SK-N-SH treated with all-trans-retinoic acid at 6 μM for 48 hours (cell line): ENCODE results near the gene CEP68.

Source experiments
- ATAC-seq: fragments of 200-7000 bp; cut with Tn5 transposase; 3 replicates; pipeline ENCODE4 v1.9.1; 2020; ENCODE audit warnings: mild to moderate bottlenecking, moderate library complexity
- ARNTL ChIP-seq: fragments of 450-650 bp; formaldehyde crosslinking; IDR thresholded peaks from 2 replicates; pipeline ENCODE4 v1.5.0; 2020; ENCODE audit warnings: low read depth, mild to moderate bottlenecking, moderate library complexity, borderline replicate concordance
- BACH2 ChIP-seq: fragments of 250-450 bp; sonication (Bioruptor Pico); IDR thresholded peaks from 2 replicates; pipeline ENCODE4 v1.9.0; 2021; ENCODE audit warnings: mild to moderate bottlenecking, borderline replicate concordance
- CSDC2 ChIP-seq: fragments of 250-450 bp; sonication (Bioruptor Pico); IDR thresholded peaks from 2 replicates; pipeline ENCODE4 v1.5.0; 2020; ENCODE audit warnings: mild to moderate bottlenecking, moderate library complexity
- ESRRG ChIP-seq: fragments of 250-450 bp; sonication (Bioruptor Pico); IDR thresholded peaks from 2 replicates; pipeline ENCODE4 v1.6.1; 2021; ENCODE audit warnings: mild to moderate bottlenecking
- GLIS3 ChIP-seq: fragments of 250-450 bp; sonication (Bioruptor Pico); IDR thresholded peaks from 2 replicates; pipeline ENCODE4 v1.5.0; 2020; ENCODE audit warnings: mild to moderate bottlenecking, moderate library complexity
- ISL1 ChIP-seq: fragments of 250-450 bp; sonication (Bioruptor Pico); IDR thresholded peaks from 2 replicates; pipeline ENCODE4 v2.1.2; 2022; ENCODE audit warnings: mild to moderate bottlenecking, moderate library complexity
- PPARA ChIP-seq: fragments of 250-450 bp; sonication (Bioruptor Pico); IDR thresholded peaks from 2 replicates; pipeline ENCODE4 v1.5.0; 2020; ENCODE audit warnings: mild to moderate bottlenecking, borderline replicate concordance
- RARB ChIP-seq: fragments of 250-450 bp; sonication (Bioruptor Pico); IDR thresholded peaks from 2 replicates; pipeline ENCODE4 v1.8.0; 2021; ENCODE audit warnings: mild to moderate bottlenecking, moderate library complexity
- SNAI2 ChIP-seq: fragments of 250-450 bp; sonication (Bioruptor Pico); IDR thresholded peaks from 2 replicates; pipeline ENCODE4 v1.5.0; 2020; ENCODE audit warnings: mild to moderate bottlenecking, moderate library complexity
- TCF4 ChIP-seq: fragments of 250-450 bp; sonication (Bioruptor Pico); IDR thresholded peaks from 2 replicates; pipeline ENCODE4 v1.8.0; 2021; ENCODE audit warnings: mild to moderate bottlenecking, moderate library complexity, borderline replicate concordance
- TOX ChIP-seq: fragments of 250-450 bp; sonication (Bioruptor Pico); IDR thresholded peaks from 2 replicates; pipeline ENCODE4 v1.8.0; 2021; ENCODE audit warnings: mild to moderate bottlenecking, moderate library complexity, borderline replicate concordance
- ZC3H10 ChIP-seq: fragments of 250-450 bp; sonication (Bioruptor Pico); IDR thresholded peaks from 2 replicates; pipeline ENCODE4 v1.5.1; 2021; ENCODE audit warnings: mild to moderate bottlenecking, moderate library complexity
- ZFP3 ChIP-seq: fragments of 250-450 bp; sonication (Bioruptor Pico); IDR thresholded peaks from 2 replicates; pipeline ENCODE4 v1.5.0; 2020; ENCODE audit warnings: mild to moderate bottlenecking, moderate library complexity
- ZFP30 ChIP-seq: fragments of 450-650 bp; formaldehyde crosslinking; IDR thresholded peaks from 2 replicates; pipeline ENCODE4 v1.5.0; 2022; ENCODE audit warnings: mild to moderate bottlenecking, moderate library complexity
- ZNF565 ChIP-seq: fragments of 450-650 bp; formaldehyde crosslinking; conservative IDR thresholded peaks from 2 replicates; pipeline ENCODE4 v1.5.0; 2020; ENCODE audit warnings: low read depth, mild to moderate bottlenecking, moderate library complexity
- ZNF8 ChIP-seq: fragments of 450-650 bp; formaldehyde crosslinking; IDR thresholded peaks from 2 replicates; pipeline ENCODE4 v1.5.0; 2020; ENCODE audit warnings: mild to moderate bottlenecking, moderate library complexity
- TF ChIP-seq, protein P1 (sequence below): fragments of 250-450 bp; sonication (Bioruptor Pico); IDR thresholded peaks from 2 replicates; pipeline ENCODE4 v1.5.1; 2021; ENCODE audit warnings: mild to moderate bottlenecking, moderate library complexity
- TF ChIP-seq, protein P2 (sequence below): fragments of 250-450 bp; sonication (Bioruptor Pico); IDR thresholded peaks from 2 replicates; pipeline ENCODE4 v1.5.0; 2020; ENCODE audit warnings: mild to moderate bottlenecking, moderate library complexity
- TF ChIP-seq, protein P3 (sequence below): fragments of 250-450 bp; sonication (Bioruptor Pico); IDR thresholded peaks from 2 replicates; pipeline ENCODE4 v1.8.0; 2021; ENCODE audit warnings: low read depth, mild to moderate bottlenecking, moderate library complexity, borderline replicate concordance
- TF ChIP-seq, protein P4 (sequence below): fragments of 250-450 bp; sonication (Bioruptor Pico); IDR thresholded peaks from 2 replicates; pipeline ENCODE4 v1.8.0; 2020; ENCODE audit warnings: mild to moderate bottlenecking, moderate library complexity, borderline replicate concordance

CEP68 gene

DNA sequence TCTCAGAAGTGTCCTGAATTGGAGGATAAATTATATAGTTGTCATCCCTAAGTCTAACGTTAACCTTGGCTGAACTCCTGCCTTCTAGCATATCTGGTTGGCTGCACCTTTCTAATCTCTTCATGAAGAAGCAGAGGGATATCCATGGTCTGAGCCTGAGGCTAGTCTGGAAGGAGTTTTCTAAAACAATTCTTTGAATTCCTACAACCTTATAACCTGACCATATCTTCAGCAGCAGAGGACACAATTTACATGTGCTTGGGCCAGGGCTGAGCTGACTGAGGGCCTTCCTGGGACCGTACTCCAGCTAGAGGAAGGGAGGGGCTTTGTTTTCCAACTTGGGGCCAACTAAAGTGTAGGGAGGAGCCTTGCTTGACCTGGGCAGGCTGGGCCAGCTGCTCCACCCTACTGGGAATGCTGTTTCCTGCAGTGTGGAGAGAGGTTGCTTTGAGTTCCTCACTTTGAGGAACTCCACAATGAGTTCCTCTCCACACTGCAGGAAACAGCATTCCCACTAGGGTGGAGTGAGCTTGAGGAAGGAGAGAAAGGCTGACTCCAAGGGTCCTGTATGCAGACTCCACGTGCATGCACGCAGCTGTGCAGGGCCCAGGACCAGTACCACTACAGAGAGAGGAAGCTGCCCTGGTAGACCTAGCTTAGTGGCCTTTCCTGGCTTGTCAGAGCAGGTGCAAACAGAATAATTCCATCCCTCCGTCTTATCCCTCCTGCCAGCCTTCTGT is 19.6 kb downstream of the CEP68 start:
- TF ChIP-seq ZNF565 (no peak), TCF4 (CRISPR knock-in tag) (no peak), RARB (CRISPR knock-in tag) (no peak), ZFP30 (CRISPR knock-in tag) (no peak), ISL1 (CRISPR knock-in tag) (no peak), ARNTL (no peak), CSDC2 (CRISPR knock-in tag) (no peak)
- TF ChIP-seq, protein P1, sequence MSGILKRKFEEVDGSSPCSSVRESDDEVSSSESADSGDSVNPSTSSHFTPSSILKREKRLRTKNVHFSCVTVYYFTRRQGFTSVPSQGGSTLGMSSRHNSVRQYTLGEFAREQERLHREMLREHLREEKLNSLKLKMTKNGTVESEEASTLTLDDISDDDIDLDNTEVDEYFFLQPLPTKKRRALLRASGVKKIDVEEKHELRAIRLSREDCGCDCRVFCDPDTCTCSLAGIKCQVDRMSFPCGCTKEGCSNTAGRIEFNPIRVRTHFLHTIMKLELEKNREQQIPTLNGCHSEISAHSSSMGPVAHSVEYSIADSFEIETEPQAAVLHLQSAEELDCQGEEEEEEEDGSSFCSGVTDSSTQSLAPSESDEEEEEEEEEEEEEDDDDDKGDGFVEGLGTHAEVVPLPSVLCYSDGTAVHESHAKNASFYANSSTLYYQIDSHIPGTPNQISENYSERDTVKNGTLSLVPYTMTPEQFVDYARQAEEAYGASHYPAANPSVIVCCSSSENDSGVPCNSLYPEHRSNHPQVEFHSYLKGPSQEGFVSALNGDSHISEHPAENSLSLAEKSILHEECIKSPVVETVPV (CRISPR knock-in tag), result no peak
- TF ChIP-seq, protein P2, sequence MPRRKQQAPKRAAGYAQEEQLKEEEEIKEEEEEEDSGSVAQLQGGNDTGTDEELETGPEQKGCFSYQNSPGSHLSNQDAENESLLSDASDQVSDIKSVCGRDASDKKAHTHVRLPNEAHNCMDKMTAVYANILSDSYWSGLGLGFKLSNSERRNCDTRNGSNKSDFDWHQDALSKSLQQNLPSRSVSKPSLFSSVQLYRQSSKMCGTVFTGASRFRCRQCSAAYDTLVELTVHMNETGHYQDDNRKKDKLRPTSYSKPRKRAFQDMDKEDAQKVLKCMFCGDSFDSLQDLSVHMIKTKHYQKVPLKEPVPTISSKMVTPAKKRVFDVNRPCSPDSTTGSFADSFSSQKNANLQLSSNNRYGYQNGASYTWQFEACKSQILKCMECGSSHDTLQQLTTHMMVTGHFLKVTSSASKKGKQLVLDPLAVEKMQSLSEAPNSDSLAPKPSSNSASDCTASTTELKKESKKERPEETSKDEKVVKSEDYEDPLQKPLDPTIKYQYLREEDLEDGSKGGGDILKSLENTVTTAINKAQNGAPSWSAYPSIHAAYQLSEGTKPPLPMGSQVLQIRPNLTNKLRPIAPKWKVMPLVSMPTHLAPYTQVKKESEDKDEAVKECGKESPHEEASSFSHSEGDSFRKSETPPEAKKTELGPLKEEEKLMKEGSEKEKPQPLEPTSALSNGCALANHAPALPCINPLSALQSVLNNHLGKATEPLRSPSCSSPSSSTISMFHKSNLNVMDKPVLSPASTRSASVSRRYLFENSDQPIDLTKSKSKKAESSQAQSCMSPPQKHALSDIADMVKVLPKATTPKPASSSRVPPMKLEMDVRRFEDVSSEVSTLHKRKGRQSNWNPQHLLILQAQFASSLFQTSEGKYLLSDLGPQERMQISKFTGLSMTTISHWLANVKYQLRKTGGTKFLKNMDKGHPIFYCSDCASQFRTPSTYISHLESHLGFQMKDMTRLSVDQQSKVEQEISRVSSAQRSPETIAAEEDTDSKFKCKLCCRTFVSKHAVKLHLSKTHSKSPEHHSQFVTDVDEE (CRISPR knock-in tag), result no peak
- peak; percentile 31 for ATAC-seq

DNA sequence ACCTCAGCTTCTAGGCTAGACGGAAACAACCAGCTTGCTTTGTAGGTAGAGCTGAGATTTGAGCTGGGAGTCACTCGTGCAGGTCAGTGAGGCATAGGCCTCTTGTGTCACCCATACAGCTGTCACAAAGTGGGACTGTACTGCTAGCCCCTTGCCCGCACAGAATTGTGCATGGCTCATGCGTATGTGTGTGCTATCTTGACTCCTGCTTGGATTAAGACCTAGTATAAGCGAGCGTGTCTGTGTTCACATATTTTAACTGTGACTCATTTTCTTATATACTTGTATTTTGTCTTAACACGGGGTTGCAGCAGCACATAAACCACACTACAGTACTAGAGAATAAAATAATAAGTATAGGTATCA is 20.1 kb downstream of the CEP68 start:
- ATAC-seq, result peak; percentile 50
- no peak for TF ChIP-seq ZFP30 (CRISPR knock-in tag)
- TF ChIP-seq PPARA (CRISPR knock-in tag), result no peak
- TF ChIP-seq, protein P3, sequence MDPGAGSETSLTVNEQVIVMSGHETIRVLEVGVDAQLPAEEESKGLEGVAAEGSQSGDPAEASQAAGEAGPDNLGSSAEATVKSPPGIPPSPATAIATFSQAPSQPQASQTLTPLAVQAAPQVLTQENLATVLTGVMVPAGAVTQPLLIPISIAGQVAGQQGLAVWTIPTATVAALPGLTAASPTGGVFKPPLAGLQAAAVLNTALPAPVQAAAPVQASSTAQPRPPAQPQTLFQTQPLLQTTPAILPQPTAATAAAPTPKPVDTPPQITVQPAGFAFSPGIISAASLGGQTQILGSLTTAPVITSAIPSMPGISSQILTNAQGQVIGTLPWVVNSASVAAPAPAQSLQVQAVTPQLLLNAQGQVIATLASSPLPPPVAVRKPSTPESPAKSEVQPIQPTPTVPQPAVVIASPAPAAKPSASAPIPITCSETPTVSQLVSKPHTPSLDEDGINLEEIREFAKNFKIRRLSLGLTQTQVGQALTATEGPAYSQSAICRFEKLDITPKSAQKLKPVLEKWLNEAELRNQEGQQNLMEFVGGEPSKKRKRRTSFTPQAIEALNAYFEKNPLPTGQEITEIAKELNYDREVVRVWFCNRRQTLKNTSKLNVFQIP, result no peak
- no peak for TF ChIP-seq ZNF565
- TF ChIP-seq ESRRG, result no peak
- TF ChIP-seq ZFP3 (CRISPR knock-in tag), result no peak
- TF ChIP-seq, protein P4, sequence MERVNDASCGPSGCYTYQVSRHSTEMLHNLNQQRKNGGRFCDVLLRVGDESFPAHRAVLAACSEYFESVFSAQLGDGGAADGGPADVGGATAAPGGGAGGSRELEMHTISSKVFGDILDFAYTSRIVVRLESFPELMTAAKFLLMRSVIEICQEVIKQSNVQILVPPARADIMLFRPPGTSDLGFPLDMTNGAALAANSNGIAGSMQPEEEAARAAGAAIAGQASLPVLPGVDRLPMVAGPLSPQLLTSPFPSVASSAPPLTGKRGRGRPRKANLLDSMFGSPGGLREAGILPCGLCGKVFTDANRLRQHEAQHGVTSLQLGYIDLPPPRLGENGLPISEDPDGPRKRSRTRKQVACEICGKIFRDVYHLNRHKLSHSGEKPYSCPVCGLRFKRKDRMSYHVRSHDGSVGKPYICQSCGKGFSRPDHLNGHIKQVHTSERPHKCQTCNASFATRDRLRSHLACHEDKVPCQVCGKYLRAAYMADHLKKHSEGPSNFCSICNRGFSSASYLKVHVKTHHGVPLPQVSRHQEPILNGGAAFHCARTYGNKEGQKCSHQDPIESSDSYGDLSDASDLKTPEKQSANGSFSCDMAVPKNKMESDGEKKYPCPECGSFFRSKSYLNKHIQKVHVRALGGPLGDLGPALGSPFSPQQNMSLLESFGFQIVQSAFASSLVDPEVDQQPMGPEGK (CRISPR knock-in tag), result no peak
- TF ChIP-seq GLIS3, result no peak
- TF ChIP-seq RARB (CRISPR knock-in tag), result no peak
- TF ChIP-seq ZC3H10, result no peak
- TF ChIP-seq, protein P2 (CRISPR knock-in tag), result no peak
- TF ChIP-seq ARNTL, result no peak
- TF ChIP-seq ZNF8 (CRISPR knock-in tag), result no peak
- no peak for TF ChIP-seq TCF4 (CRISPR knock-in tag)
- TF ChIP-seq TOX (CRISPR knock-in tag), result no peak
- no peak for TF ChIP-seq ISL1 (CRISPR knock-in tag)
- no peak for TF ChIP-seq SNAI2 (CRISPR knock-in tag)
- TF ChIP-seq BACH2 (CRISPR knock-in tag), result no peak
